ENCODE results near the gene BARHL2.

GRCh38 chr1:90726425-90726985, 9.4 kb upstream of the BARHL2 start:
- TF ChIP-seq, protein P1, sequence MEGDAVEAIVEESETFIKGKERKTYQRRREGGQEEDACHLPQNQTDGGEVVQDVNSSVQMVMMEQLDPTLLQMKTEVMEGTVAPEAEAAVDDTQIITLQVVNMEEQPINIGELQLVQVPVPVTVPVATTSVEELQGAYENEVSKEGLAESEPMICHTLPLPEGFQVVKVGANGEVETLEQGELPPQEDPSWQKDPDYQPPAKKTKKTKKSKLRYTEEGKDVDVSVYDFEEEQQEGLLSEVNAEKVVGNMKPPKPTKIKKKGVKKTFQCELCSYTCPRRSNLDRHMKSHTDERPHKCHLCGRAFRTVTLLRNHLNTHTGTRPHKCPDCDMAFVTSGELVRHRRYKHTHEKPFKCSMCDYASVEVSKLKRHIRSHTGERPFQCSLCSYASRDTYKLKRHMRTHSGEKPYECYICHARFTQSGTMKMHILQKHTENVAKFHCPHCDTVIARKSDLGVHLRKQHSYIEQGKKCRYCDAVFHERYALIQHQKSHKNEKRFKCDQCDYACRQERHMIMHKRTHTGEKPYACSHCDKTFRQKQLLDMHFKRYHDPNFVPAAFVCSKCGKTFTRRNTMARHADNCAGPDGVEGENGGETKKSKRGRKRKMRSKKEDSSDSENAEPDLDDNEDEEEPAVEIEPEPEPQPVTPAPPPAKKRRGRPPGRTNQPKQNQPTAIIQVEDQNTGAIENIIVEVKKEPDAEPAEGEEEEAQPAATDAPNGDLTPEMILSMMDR (conservative IDR thresholded peaks at IDR 0.05), result no peak
- TF ChIP-seq EZH2 (IDR thresholded peaks at IDR 0.05; ENCODE audit: low read depth), result no peak

Measured in PC-9 (cell line).